Adipocyte (in vitro differentiated cells): ENCODE results near the gene NTRK2.

Experiments
- DNase-seq: peaks from one replicate; pipeline ENCODE4 v3.0.0-alpha.2; 2015; ENCODE audit warnings: low read depth
- H3K27me3 ChIP-seq: replicated peaks from 2 replicates; pipeline ENCODE4 v1.7.0; 2013; ENCODE audit warnings: mild to moderate bottlenecking, low read length, moderate library complexity; ENCODE audit not compliant: control insufficient read depth, insufficient read depth
- H3K36me3 ChIP-seq: 2 replicates; pipeline ENCODE4 v1.7.0; 2013; ENCODE audit warnings: low read length, mild to moderate bottlenecking, moderate library complexity; ENCODE audit not compliant: control insufficient read depth, insufficient read depth, severe bottlenecking
- H3K4me1 ChIP-seq: 2 replicates; pipeline ENCODE4 v1.7.0; 2013; ENCODE audit warnings: mild to moderate bottlenecking, low read length, moderate library complexity; ENCODE audit not compliant: control insufficient read depth, insufficient read depth
- H3K4me3 ChIP-seq: 2 replicates; pipeline ENCODE4 v1.7.0; 2013; ENCODE audit warnings: mild to moderate bottlenecking, low read length, moderate library complexity
- H3K9ac ChIP-seq: 2 replicates; pipeline ENCODE4 v1.7.0; 2013; ENCODE audit warnings: mild to moderate bottlenecking, low read length, moderate library complexity
- H3K9me3 ChIP-seq: 2 replicates; pipeline ENCODE4 v1.7.0; 2013; ENCODE audit warnings: mild to moderate bottlenecking, low read length, moderate library complexity; ENCODE audit not compliant: control insufficient read depth

NTRK2 gene

DNA sequence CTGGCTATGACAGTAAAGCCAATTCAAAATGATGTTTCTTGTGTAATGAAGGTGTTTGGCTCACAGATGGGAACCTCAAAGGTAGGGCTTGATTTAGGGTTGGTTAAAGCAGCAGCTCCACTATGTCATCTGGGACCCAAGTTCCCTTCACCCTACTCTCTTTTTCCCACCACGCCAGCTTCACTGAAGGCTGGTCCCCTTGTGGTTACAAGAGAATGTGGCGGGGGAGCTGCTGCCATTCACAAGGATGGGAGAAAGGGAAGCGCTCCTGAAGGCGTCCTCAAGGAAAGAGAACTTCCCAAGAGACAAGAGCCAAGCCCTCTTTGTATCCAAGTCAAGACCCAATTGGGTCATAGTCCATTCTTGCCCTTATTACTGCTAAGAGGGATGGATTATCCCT is 72.7 kb downstream of the NTRK2 start:
- H3K36me3 ChIP-seq: no peaks in the 10 kb centered on the region
- no peaks in the 10 kb centered on the region for H3K27me3 ChIP-seq
- no peak for DNase-seq
- no peak overlapping the region for H3K4me3 ChIP-seq
- H3K9ac ChIP-seq: no peak overlapping the region
- no peaks in the 10 kb centered on the region for H3K4me1 ChIP-seq
- H3K9me3 ChIP-seq: no peaks in the 10 kb centered on the region

DNA sequence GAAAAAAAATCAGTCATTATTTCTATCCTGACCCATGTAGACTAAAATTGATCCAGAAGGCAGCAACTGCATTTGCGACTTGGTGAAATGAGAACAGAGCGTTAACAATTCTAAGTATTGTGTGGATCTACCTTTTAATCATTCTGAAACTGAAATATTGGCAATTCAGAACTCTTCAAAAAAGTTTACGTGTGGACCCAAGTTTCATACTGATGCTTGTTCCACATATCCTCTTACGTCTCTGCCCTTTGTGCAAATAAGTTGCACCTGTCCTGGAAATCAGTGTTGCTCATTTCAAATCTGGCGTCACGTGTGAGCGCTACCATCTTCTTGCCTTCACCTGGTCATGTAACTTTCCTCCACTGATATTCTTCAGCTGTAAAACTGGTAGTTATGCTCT is 74.7 kb downstream of the NTRK2 start:
- Histone ChIP-seq H3K9ac (no peak overlapping the region), H3K4me1 (no peaks in the 10 kb centered on the region), H3K36me3 (no peaks in the 10 kb centered on the region), H3K4me3 (no peak overlapping the region), H3K27me3 (no peaks in the 10 kb centered on the region), H3K9me3 (no peaks in the 10 kb centered on the region)
- DNase-seq: no peak

DNA sequence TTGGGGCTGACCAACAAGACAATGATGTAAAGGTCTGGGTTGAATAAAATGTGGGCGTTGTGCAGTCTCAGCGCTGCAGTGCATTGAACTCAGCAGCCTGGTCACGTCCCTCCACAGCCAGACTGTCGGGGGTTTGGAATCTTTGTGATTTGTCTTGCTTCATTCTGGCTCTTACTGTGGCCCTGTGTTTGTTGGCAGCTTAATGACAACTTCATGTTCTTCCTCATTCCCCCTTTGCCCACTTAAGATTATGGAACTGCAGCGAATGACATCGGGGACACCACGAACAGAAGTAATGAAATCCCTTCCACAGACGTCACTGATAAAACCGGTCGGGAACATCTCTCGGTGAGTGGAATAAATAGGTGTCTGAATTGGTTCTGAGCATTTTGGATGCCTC is 75.2 kb downstream of the NTRK2 start:
- no peak for DNase-seq
- Histone ChIP-seq H3K9ac (no peak overlapping the region), H3K4me1 (peaks cover under 1% of the 10 kb centered on the region), H3K27me3 (no peaks in the 10 kb centered on the region), H3K4me3 (no peak overlapping the region), H3K36me3 (no peaks in the 10 kb centered on the region), H3K9me3 (no peaks in the 10 kb centered on the region)

DNA sequence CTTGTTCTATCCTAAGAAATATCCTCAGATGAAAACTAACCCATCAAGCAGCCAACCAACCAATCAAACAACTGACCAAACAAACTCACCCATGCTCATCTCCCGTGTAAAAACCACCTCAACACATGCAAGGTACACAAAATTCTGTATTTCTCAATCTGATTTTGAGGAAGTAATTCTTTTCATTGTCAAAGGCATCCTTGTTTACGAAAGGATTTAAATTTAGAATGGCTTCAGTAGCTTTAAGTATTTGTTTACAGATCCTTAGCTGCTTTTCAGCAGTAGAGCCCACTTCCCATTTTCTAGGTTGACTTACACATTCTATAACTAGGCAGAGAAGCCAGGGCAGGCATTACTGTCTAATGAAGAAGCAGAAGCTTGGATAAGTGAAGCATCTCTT is 78.6 kb downstream of the NTRK2 start:
- H3K9me3 ChIP-seq: no peaks in the 10 kb centered on the region
- DNase-seq: no peak
- H3K9ac ChIP-seq: no peak overlapping the region
- peaks cover 7% of the 10 kb centered on the region for H3K4me1 ChIP-seq
- H3K36me3 ChIP-seq: no peaks in the 10 kb centered on the region
- H3K27me3 ChIP-seq: no peaks in the 10 kb centered on the region
- no peak overlapping the region for H3K4me3 ChIP-seq

DNA sequence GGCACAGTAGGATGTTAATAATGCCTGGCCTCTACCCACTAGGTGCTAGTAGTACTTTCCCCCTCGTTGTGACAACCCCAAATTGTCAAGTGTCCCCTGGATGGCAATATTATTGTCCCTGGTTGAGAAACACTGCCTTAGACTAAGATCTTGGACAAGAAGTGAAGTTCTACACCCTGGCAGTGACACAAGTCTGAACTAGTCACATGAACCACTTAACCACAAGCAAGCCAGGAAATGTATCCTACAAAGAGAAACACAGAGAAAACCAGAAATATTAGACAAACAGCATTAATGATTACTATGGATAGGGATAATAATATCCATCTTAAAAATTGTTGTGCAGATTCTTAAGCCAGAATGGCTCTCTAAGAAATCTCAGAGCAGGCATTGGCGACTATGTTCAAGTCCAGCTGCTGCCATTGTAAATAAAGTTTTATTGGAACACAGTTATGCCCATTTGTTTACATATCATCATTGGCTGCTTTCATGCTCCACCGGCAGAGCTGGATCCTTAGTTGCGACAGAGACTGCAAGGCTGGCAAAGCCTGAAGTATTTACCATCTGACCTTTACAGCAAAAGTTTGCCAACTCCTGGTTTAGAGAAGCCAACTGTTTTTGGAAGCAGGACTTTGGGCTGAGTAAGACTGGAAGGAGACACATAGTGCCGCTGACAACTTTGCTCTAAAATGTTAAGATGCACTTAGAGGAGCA is 80.8 kb downstream of the NTRK2 start:
- DNase-seq: no peak
- Histone ChIP-seq H3K27me3 (no peaks in the 10 kb centered on the region), H3K9me3 (no peaks in the 10 kb centered on the region), H3K4me3 (no peak overlapping the region), H3K9ac (no peak overlapping the region), H3K4me1 (peaks cover 23% of the 10 kb centered on the region), H3K36me3 (no peaks in the 10 kb centered on the region)

DNA sequence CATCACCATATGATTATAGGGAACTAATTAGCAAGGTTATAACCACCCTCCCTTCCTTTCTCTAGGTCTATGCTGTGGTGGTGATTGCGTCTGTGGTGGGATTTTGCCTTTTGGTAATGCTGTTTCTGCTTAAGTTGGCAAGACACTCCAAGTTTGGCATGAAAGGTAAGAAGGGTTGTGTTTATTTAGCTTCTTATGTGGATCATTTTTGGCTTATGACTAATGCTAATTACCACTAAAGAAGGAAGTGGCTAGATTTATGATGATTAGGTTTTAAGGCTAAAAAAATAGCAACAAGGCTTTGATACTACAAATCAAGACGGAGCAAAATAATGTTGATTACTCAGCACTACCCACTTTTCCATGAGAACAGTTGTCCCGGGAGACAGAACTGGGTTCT is 82.4 kb downstream of the NTRK2 start:
- no peaks in the 10 kb centered on the region for H3K36me3 ChIP-seq
- H3K27me3 ChIP-seq: no peaks in the 10 kb centered on the region
- H3K9ac ChIP-seq: no peak overlapping the region
- no peak overlapping the region for H3K4me3 ChIP-seq
- H3K9me3 ChIP-seq: no peaks in the 10 kb centered on the region
- no peak for DNase-seq
- H3K4me1 ChIP-seq: peaks cover 33% of the 10 kb centered on the region

DNA sequence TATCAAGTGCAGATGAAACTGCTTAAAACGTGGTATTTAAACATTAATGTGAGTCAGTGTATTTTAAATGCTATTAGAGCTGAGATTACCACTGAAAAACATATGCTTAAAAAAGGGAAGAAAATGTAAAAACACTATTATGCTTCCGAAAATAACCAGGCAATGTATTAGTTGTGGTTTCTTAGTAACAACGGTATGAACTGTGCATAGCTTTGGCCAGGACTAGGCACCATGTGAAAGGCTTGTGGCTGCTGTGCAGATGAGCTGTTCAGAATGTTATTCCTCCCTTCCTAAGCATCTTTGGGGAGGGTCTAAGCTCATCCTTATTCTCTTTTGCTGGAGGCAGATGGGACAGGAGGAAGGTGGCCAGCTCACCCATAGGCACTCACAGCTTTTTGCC is 84.9 kb downstream of the NTRK2 start:
- no peak overlapping the region for H3K9ac ChIP-seq
- DNase-seq: no peak
- no peaks in the 10 kb centered on the region for H3K36me3 ChIP-seq
- H3K9me3 ChIP-seq: no peaks in the 10 kb centered on the region
- peak overlapping the region; percentile 31 for H3K4me3 ChIP-seq
- H3K4me1 ChIP-seq: peaks cover 33% of the 10 kb centered on the region
- no peaks in the 10 kb centered on the region for H3K27me3 ChIP-seq

DNA sequence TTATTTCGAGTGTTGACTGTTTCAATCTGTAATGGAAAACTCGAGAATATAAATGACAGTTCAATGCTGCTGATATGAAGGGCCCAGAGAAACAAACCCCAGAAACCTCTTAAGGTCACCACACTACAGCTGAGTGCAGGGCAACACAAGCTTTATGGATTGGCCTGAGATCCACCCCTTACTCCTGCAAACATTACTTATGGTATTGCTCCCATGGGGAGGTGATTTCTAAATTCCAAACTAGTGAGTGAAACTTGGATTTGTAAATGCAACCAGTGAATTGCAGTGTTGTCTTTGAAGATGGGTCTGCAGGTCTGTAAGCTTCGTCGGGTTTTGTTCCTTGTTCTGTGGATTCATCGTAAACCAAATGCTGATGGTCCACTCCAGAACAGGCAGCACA is 85.4 kb downstream of the NTRK2 start:
- DNase-seq: no peak
- no peaks in the 10 kb centered on the region for H3K36me3 ChIP-seq

DNA sequence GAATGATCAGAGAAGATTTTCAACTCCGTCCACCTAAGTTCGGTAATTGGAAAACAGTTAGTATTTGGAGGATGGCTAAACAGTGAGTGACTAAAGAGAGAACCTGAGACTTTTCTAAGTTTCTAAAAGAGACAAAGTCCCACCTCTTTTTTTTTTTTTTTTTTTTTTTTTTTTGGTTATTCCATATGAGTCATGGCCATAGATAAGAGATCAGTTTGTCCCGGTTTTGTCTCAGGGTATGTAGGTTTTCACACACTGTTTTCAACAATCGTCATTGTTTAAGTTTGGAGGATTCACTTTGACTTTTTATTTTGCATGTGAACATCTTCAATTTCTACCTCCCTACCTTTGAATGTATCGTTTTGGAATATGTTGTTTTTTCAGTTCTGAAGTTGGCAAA is 85.9 kb downstream of the NTRK2 start:
- Histone ChIP-seq H3K9me3 (no peaks in the 10 kb centered on the region), H3K4me1 (peaks cover 26% of the 10 kb centered on the region), H3K36me3 (no peaks in the 10 kb centered on the region), H3K27me3 (no peaks in the 10 kb centered on the region), H3K9ac (no peak overlapping the region), H3K4me3 (peak overlapping the region; percentile 31)
- no peak for DNase-seq

More for the DNA sequence above, 85.4 kb downstream of the NTRK2 start:
- Histone ChIP-seq H3K9ac (no peak overlapping the region), H3K27me3 (no peaks in the 10 kb centered on the region), H3K9me3 (no peaks in the 10 kb centered on the region), H3K4me3 (peak overlapping the region; percentile 31), H3K4me1 (peaks cover 31% of the 10 kb centered on the region)

DNA sequence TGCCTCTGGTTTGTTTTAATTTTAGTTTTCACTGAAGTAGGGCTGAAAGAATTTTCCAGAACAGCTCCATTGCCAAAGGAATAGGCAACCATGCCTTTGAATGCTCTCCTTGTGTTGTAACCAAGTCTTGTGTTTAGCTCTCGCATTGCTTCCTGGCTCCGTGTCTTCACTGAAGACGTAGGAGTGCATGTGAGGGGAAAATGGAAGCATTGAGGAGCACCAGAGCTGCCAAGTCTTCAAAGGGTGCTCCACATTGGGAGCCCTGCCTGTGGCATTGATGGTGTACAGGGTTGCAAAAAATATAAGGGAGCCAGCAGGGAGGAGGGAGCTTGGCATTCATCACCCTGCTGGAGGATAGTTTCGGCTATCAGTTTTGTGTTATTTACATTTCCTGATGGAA is 86.6 kb downstream of the NTRK2 start:
- Histone ChIP-seq H3K9me3 (no peaks in the 10 kb centered on the region), H3K9ac (no peak overlapping the region), H3K27me3 (no peaks in the 10 kb centered on the region), H3K4me1 (peaks cover 26% of the 10 kb centered on the region), H3K36me3 (no peaks in the 10 kb centered on the region), H3K4me3 (no peak overlapping the region)
- DNase-seq: no peak

DNA sequence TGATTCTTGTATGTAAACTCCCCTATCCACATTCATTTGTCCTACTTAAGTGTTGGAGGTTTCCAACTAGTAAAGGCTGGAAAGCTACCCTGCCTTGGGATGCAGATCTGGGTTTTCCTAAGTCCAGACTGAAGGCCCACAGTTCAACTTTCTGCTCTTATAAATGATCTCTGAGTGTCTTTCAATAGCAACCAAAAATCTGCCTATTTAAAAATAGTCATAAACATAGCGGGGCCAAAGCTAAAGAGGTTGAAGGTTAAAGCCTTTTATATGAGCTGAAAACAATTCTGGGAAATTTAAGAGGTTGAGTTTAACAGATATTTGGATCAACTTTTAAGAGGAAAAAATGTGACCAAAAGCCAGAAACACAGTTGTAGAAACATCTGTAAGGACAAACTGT is 87.2 kb downstream of the NTRK2 start:
- H3K36me3 ChIP-seq: no peaks in the 10 kb centered on the region
- no peak for DNase-seq
- no peak overlapping the region for H3K9ac ChIP-seq
- no peaks in the 10 kb centered on the region for H3K9me3 ChIP-seq
- H3K4me3 ChIP-seq: no peak overlapping the region
- peaks cover 26% of the 10 kb centered on the region for H3K4me1 ChIP-seq
- no peaks in the 10 kb centered on the region for H3K27me3 ChIP-seq

DNA sequence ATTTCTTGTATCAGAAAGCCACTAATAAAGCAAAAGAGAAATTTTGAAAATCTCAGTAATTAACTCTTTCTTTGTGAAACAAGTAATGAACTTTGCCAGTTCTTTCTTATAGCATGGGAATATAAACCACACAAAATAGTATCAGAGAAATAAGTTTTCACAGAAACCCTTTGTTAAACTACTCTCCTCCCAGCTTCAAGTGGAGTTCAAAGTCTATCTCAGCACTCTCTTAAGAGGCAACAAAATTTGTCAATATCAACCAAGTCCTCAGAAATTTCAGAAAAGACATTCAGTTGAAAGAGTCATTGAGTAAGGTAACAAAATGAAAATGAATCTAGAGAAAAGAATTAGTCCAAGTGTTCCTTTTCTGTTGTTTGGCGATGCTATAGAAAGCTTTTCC is 89.3 kb downstream of the NTRK2 start:
- Histone ChIP-seq H3K27me3 (no peaks in the 10 kb centered on the region), H3K9me3 (no peaks in the 10 kb centered on the region), H3K4me3 (no peak overlapping the region), H3K36me3 (no peaks in the 10 kb centered on the region), H3K9ac (no peak overlapping the region), H3K4me1 (peaks cover 25% of the 10 kb centered on the region)
- DNase-seq: no peak
